GM18907 (cell line): Measurements from ENCODE around the gene CYBB.

Source experiments
- ATAC-seq: cut with Tn5 transposase; IDR thresholded peaks from one replicate; pipeline ENCODE4 v1.9.1; 2021; ENCODE audit warnings: mild to moderate bottlenecking, moderate library complexity; ENCODE audit not compliant: unreplicated experiment

The CYBB gene

DNA sequence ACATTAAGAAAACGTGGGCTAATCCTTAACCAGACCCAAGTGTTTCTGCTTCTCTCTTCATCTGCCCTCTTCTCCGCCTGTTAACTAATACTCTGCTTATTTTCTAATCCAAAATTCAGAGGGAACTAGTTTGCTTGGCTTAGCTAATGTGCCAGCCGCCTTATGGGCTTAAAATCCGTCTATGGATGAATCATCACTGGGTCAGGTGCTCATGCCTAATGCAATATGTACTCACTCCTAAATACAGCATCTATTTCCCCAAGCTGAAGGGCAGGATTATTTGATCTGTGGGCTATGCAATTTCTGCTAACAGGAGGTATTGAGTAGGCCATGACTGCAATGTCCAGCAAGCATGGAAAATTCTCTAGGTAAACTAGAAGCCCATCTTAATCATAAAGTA lies 55.1 kb downstream of the CYBB start:
- ATAC-seq: no peak

DNA sequence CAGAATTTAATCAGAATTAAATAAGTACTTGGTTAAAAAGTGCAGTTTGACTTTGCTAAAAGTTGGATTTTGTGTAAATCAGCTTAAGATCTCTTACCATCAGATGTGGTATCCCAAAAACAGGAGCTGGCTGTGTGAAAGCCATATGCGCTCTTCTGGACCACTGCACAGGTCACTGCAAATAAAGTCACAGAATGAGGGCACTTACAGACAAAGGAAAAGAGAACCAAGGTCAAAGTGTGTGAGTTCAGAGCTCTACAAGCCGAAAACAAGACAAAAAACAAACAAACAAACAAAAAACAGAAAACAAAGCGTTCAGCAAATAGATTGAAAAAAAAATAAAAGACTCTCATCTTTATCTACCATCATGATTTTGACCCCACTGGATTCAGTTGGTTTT lies 61.1 kb downstream of the CYBB start:
- ATAC-seq: no peak

DNA sequence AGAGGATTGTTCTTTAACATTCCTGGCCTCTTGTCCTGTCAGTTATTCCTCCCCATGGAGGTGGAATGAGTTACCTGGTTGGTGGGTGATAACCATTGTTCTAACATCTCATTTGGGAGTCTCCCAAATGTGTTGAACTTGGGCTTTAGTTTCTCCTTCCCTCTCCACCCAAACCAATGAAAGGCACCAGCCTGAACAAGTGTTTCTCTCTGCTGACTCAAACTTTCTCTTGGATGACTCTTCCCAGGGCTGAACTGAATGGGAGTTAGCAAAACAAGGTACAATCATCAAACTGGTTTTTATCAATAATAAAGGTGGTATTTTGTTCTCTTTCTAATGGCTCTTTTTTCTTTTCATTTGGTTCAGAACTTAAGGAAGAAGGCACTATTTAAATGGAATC lies 64.8 kb downstream of the CYBB start:
- no peak for ATAC-seq

DNA sequence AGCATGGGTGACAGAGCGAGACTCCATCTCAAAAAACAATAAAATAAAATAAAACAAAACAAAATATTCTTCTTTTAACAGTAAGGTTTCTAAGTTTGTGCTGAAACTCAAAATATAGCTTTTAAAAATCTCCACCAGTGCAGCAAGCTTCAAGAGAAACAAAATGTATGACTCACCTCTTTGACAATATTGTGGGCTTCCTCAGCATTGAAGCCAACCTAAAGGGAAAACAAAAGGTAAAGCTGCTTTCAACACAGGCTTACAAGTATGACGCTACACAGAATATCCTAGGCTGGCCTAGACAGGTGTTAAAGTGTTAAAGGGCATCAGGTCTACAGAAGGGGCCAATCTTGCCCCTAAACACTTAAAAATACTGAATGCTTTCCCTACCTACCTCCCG lies 66.3 kb downstream of the CYBB start:
- ATAC-seq: no peak

DNA sequence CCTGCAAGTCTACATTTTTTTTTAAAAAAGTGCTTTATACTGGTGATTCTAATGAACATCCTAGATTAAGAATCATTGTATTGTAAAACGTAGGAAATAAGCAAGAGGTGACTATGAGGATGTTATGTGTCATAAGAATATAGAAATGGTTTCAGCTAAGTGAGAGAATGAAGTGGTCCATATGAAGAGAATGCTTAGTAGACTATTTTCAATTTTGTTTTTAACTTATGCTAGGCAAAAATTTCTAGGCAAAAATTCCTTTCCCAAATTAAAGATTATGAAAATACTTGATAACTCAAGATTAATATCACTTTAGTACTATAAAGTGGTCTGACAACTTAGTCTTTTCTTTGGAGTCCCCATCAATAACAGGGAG lies 66.7 kb downstream of the CYBB start:
- ATAC-seq: no peak

DNA sequence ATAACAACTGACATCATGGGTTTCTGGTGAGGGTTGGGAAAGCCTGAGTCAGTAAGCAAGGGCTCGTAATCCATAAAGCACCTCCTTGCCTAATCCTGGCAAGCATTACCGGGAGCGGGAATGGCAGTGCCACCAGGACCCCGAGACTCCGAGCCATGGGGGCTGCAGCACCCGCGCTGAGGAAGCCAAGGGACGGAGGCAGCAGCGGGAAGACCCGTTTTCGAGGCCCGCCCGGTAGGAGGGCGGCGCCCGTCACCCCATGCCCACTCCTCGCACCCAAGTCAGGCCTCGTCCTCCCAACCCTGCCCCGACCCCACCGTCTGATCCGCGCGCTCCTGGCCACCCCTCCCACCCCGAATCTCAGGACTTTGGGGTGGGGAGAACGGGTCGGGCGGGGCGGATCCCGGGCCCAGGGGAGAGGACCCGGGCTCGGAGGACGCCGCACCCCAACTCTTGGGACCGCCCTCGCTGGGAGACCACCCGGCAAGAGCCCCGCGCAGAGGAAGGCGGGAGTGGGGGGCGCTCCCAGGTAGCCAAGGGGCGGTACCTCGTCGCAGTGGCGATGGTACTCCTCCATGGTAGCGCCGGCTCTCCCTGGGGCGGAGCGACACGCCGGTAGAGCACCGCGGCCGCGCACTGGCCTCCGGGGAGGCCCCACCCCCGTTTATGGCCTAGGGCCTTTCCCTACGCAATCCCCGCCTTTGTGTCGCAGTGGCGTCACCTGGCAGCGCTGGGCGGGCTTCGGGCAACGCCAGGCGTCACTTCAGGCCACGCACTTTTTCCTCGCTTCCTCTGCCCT lies 67.3 kb downstream of the CYBB start, which contains the start of gene DYNLT3:
Gene DYNLT3 (minus strand): TSS at position 638 of the 799 bp plus-strand sequence. CDS start 61 bp downstream, at position 577.
- ATAC-seq: peak; percentile 99

DNA sequence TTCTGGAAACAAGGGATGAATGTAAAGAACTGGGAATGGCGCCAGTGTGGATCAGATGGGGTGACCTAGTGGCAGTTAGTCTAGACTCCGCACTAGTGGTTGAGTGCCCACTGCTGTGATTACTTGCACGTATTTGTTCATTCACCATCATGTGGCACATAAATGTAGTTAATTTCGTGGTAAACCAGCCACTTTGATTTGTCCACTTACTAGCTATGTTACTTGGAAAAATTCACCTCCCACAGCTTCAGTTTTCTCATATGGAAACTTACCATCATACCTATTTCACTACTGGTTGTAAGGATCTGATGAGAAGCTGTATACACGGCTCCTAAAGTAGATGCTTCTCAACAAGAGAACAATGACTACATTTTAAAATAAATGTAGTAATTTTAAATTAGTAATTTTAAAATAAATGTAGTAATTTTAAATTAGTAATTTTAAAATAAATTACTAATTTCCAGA lies 67.9 kb downstream of the CYBB start:
- peak; percentile 1 for ATAC-seq

DNA sequence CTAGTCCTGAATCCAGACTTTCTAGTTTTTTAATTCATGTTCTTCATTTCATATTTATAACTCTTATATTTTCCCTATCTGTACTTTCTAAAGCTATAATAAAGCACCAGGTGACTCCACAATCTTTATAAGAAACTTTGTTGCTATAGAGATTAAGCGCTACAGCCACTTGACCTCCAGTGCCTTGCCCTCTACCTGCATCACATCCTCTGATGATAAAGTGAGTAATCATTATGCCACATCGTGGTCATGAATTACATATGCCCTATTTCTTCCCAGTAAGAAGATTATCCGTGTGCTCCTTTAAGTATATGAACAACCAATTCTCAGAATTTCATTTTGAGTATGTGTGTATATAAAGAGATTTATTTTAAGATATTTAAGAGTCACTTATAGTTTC lies 74.3 kb downstream of the CYBB start:
- no peak for ATAC-seq

DNA sequence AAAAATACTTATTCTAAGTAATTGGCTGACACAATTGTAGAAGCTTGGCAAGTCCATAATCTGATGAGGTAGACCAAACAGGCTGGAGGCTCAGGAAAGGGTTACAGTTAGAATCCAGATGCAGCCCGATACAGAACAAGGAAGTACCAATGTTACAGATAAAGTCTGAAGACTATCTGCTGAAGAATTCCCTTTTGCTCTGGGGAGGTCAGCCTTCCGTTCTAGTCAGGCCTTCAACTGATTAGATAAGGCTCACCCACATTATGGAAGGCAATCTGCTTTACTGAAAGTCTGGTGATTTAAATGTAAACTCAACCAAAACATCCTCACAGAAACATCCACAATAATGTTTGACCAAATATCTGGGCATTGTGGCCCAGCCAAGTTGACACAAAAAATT lies 74.9 kb downstream of the CYBB start:
- no peak for ATAC-seq

DNA sequence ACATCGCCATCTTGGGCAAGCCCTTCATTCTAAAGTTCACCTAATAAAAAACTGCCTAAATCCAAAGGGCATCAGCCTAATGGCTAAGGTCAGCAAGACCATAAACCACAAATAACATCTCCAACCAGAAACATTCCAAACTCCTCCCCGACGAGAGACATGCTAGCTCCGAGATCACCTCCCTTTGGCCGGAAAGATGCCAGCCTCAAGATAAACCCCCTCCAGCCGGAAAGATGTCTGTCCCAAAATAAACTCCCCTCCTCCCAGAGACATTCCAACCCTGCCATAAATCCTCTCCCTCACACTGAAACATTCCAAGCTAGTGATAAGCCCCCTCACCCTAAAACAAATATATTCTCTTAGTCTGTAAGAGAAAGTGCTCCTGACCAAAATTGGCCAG lies 80.9 kb downstream of the CYBB start:
- no peak for ATAC-seq

DNA sequence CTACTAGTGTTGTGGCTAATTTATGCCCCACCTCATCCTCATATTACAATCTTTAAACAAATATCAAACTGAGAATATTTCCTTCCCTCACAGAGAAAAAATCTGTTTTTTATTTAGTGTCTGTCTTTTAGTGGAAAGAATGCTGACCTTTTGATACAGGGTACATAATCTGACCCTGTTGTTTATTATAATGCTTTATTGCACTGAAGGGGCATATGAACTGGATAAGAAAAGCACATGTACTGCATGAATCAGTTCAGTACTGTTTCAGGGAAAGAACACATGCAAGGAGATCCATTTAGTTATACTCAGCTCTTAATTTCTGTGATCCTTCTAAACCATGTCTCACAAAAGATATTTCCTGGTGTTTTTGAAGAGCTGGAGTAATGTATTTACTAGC lies 83.0 kb downstream of the CYBB start:
- no peak for ATAC-seq
